T-helper 2 cell treated with Interferon-gamma antibody and Interleukin-4, amounts not matched to agents 5 μg/mL and 100 μg/mL, for 36 hours (primary cell): ENCODE results near the gene AGPAT2.
"Not testable (repeated sequence)": the region's sequence is repeated elsewhere in the genome, so short reads cannot be mapped to it uniquely, and the experiment has no call there.

Experiments used
- DNase-seq: peaks from one replicate; pipeline ENCODE4 v3.0.0; 2021; ENCODE audit warnings: low spot score
- H3K27ac Mint-ChIP-seq: one replicate; pipeline ENCODE4 v1.8.0; 2021; ENCODE audit warnings: mild to moderate bottlenecking, mixed read lengths
- H3K27me3 Mint-ChIP-seq: one replicate; pipeline ENCODE4 v1.8.0; 2021; ENCODE audit warnings: low read depth, mixed read lengths
- H3K36me3 Mint-ChIP-seq: one replicate; pipeline ENCODE4 v1.8.0; 2021; ENCODE audit warnings: low read depth, mixed read lengths
- H3K4me1 Mint-ChIP-seq: one replicate; pipeline ENCODE4 v1.8.0; 2021; ENCODE audit warnings: low read depth, mixed read lengths
- H3K4me3 Mint-ChIP-seq: one replicate; pipeline ENCODE4 v1.8.0; 2022; ENCODE audit warnings: mild to moderate bottlenecking, moderate library complexity, mixed read lengths
- H3K9me3 Mint-ChIP-seq: one replicate; pipeline ENCODE4 v1.8.0; 2021; ENCODE audit warnings: mixed read lengths

AGPAT2 gene

GRCh38 chr9:136645903-136646754 lies 41.1 kb downstream of the AGPAT2 start:
- DNase-seq: no peak
- H3K36me3 Mint-ChIP-seq: no peaks in the 10 kb centered on the region
- no peak overlapping the region for H3K27ac Mint-ChIP-seq
- no peak overlapping the region for H3K4me3 Mint-ChIP-seq
- peaks cover 30% of the 10 kb centered on the region for H3K27me3 Mint-ChIP-seq
- H3K4me1 Mint-ChIP-seq: no peaks in the 10 kb centered on the region
- H3K9me3 Mint-ChIP-seq: no peaks in the 10 kb centered on the region

- Mint-ChIP-seq H3K36me3 (no peaks in the 10 kb centered on the region), H3K27ac (no peak overlapping the region), H3K4me3 (no peak overlapping the region), H3K9me3 (no peaks in the 10 kb centered on the region), H3K4me1 (no peaks in the 10 kb centered on the region), H3K27me3 (peaks cover 30% of the 10 kb centered on the region)
- DNase-seq: no peak
Measured at GRCh38 chr9:136645352-136645902, 41.8 kb downstream of the AGPAT2 start.

- peak; percentile 64 for DNase-seq
- Mint-ChIP-seq H3K4me1 (no peaks in the 10 kb centered on the region), H3K27me3 (peaks cover 30% of the 10 kb centered on the region), H3K4me3 (no peak overlapping the region), H3K36me3 (no peaks in the 10 kb centered on the region), H3K9me3 (no peaks in the 10 kb centered on the region), H3K27ac (no peak overlapping the region)
Measured at GRCh38 chr9:136644593-136645351, 42.5 kb downstream of the AGPAT2 start.

GRCh38 chr9:136644343-136644592 lies 43.0 kb downstream of the AGPAT2 start:
- Mint-ChIP-seq H3K27ac (no peak overlapping the region), H3K36me3 (no peaks in the 10 kb centered on the region), H3K4me3 (no peak overlapping the region), H3K4me1 (no peaks in the 10 kb centered on the region), H3K9me3 (no peaks in the 10 kb centered on the region), H3K27me3 (peaks cover 30% of the 10 kb centered on the region)
- DNase-seq: no peak

- Mint-ChIP-seq H3K27ac (no peak overlapping the region), H3K36me3 (no peaks in the 10 kb centered on the region), H3K27me3 (peaks cover 28% of the 10 kb centered on the region), H3K9me3 (no peaks in the 10 kb centered on the region), H3K4me1 (no peaks in the 10 kb centered on the region), H3K4me3 (no peak overlapping the region)
- DNase-seq: no peak
Measured at GRCh38 chr9:136643596-136644342, 43.5 kb downstream of the AGPAT2 start.

- Mint-ChIP-seq H3K9me3 (no peaks in the 10 kb centered on the region), H3K4me3 (no peak overlapping the region), H3K36me3 (no peaks in the 10 kb centered on the region), H3K27ac (no peak overlapping the region), H3K27me3 (peaks cover 23% of the 10 kb centered on the region), H3K4me1 (no peaks in the 10 kb centered on the region)
- no peak for DNase-seq
Measured at GRCh38 chr9:136642439-136642921, 44.8 kb downstream of the AGPAT2 start.

GRCh38 chr9:136640171-136641111 lies 46.8 kb downstream of the AGPAT2 start:
- Mint-ChIP-seq H3K9me3 (no peaks in the 10 kb centered on the region), H3K4me3 (no peak overlapping the region), H3K36me3 (no peaks in the 10 kb centered on the region), H3K27ac (no peak overlapping the region), H3K4me1 (no peaks in the 10 kb centered on the region), H3K27me3 (peaks cover 16% of the 10 kb centered on the region)
- DNase-seq: no peak

DNA sequence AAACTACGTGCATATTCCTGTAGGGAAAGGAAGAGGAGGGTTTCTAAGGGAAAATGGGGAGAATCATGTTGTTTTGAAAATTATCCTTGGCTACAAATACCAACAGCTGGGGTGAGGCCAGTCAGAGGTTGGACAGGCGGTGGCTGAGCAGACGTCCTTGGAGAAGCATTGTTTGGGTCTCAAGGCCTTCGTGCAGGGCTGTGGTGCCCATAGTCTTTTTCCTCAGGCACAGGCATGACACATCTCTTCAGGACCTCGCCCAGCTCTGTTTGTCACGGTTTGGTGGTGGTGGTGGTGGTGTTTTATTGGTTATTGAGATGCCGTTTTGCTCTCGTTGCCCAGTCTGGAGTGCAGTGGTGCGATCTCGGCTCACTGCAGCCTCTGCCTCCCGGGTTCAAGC lies 52.4 kb downstream of the AGPAT2 start:
- Mint-ChIP-seq H3K36me3 (no peaks in the 10 kb centered on the region), H3K27ac (no peak overlapping the region), H3K9me3 (no peaks in the 10 kb centered on the region), H3K4me1 (no peaks in the 10 kb centered on the region), H3K27me3 (no peaks in the 10 kb centered on the region), H3K4me3 (no peak overlapping the region)
- DNase-seq: no peak

DNA sequence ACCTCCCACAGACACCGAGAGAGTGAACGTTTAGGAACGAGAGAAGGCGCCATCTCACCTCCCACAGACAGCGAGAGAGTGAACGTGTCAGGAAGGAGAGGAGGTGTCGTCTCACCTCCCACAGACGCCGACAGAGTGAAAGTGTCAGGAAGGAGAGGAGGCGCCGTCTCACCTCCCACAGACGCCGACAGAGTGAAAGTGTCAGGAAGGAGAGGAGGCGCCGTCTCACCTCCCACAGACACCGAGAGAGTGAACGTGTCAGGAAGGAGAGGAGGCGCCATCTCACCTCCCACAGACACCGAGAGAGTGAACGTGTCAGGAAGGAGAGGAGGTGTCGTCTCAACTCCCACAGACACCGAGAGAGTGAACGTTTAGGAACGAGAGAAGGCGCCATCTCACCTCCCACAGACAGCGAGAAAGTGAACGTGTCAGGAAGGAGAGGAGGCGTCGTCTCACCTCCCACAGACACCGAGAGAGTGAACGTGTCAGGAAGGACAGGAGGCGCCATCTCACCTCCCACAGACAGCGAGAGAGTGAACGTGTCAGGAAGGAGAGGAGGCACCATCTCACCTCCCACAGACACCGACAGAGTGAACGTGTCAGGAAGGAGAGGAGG lies 54.7 kb downstream of the AGPAT2 start:
- not testable (repeated sequence) for H3K4me1 Mint-ChIP-seq, DNase-seq, H3K9me3 Mint-ChIP-seq

GRCh38 chr9:136632072-136632471 lies 55.2 kb downstream of the AGPAT2 start:
- not testable (repeated sequence) for H3K4me1 Mint-ChIP-seq, DNase-seq, H3K27me3 Mint-ChIP-seq, H3K9me3 Mint-ChIP-seq, H3K36me3 Mint-ChIP-seq, H3K4me3 Mint-ChIP-seq, H3K27ac Mint-ChIP-seq

More for the DNA sequence above, 54.7 kb downstream of the AGPAT2 start:
- not testable (repeated sequence) for H3K4me3 Mint-ChIP-seq, H3K27me3 Mint-ChIP-seq, H3K36me3 Mint-ChIP-seq, H3K27ac Mint-ChIP-seq

GRCh38 chr9:136631038-136632000 lies 55.9 kb downstream of the AGPAT2 start:
- no peak overlapping the region for H3K4me3 Mint-ChIP-seq
- peaks cover 3% of the 10 kb centered on the region for H3K27me3 Mint-ChIP-seq
- no peaks in the 10 kb centered on the region for H3K36me3 Mint-ChIP-seq
- no peak overlapping the region for H3K27ac Mint-ChIP-seq
- H3K9me3 Mint-ChIP-seq: no peaks in the 10 kb centered on the region
- no peaks in the 10 kb centered on the region for H3K4me1 Mint-ChIP-seq
- peak; percentile 57 for DNase-seq

GRCh38 chr9:136630662-136630992 lies 56.6 kb downstream of the AGPAT2 start:
- Mint-ChIP-seq H3K27ac (no peak overlapping the region), H3K27me3 (peaks cover 3% of the 10 kb centered on the region), H3K4me3 (no peak overlapping the region), H3K4me1 (no peaks in the 10 kb centered on the region), H3K36me3 (no peaks in the 10 kb centered on the region), H3K9me3 (no peaks in the 10 kb centered on the region)
- no peak for DNase-seq
